ENCODE results near the gene RNF17.

RNF17 gene

DNA sequence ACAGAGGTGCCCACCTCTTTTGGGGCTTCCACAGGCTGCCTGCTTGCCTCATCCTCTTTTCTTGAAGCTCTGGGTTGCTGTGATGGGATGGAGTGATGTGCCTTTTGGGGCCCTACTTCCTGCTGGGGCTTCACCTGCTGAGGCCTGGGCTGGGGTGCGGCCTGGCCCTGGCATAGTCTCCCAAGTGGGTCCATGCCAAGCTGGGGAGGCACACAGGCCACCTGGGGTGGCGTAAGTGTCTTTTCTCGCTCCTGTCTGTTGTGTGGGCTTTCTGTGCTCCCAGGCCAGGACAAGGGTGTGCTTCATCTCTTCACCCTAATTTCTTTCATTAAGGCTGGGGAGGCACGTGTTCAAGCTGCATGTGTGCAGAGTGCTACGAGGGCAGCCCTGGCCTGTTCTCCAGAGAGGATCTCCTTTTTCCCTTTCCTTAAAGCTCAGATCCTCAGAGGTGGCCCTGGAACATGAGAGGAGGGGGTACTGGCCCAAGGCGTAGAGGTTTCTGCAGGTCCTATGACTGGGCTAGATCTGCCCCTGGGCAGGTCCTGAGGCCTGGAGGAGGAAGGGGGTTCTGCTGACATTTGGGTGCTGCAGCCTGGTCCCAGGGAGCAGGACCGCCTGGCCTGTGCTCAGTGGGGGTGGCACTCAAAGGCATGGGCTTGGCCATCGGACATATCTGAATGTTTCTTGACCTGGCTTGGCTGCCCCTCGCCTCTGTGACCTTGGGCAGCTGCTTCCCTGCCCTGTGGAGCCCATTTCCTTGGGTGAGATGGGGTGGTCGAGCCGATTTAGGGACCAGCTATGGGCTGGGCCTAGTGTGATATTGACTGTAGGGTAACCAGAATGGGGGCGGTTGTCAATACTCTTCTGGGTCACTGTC, 23.7 kb upstream of the RNF17 start:
- Histone ChIP-seq H4K20me1 (ENCODE audit: insufficient read depth, low read length) (no peaks in the 10 kb centered on the region), H3K79me2 (ENCODE audit: low read length) (no peaks in the 10 kb centered on the region), H3K4me1 (ENCODE audit: low read length) (no peaks in the 10 kb centered on the region), H3K4me3 (ENCODE audit: low read length) (no peak overlapping the region), H3K9me3 (replicated peaks; ENCODE audit: insufficient read depth, low read length) (no peaks in the 10 kb centered on the region), H3K9ac (ENCODE audit: low read length) (no peak overlapping the region), H3K9me2 (replicated peaks; ENCODE audit: insufficient read depth, low read length) (no peaks in the 10 kb centered on the region), H3K27me3 (replicated peaks; ENCODE audit: insufficient read depth, low read length) (no peaks in the 10 kb centered on the region), H3K4me2 (ENCODE audit: low read depth, low read length) (no peak overlapping the region), H3K27ac (ENCODE audit: low read length) (no peak overlapping the region), H3K36me3 (replicated peaks; ENCODE audit: insufficient read depth, low read length) (no peaks in the 10 kb centered on the region), H2AFZ (ENCODE audit: low read length) (no peak overlapping the region), H3F3A (ENCODE audit: insufficient read depth, low read length) (no peaks in the 10 kb centered on the region)
- TF ChIP-seq EZH2phosphoT487 (IDR thresholded peaks at IDR 0.05; ENCODE audit: low read length) (no peak), EZH2 (optimal IDR thresholded peaks at IDR 0.05; ENCODE audit: low read depth, low read length) (no peak)
- TF ChIP-seq, protein P1, sequence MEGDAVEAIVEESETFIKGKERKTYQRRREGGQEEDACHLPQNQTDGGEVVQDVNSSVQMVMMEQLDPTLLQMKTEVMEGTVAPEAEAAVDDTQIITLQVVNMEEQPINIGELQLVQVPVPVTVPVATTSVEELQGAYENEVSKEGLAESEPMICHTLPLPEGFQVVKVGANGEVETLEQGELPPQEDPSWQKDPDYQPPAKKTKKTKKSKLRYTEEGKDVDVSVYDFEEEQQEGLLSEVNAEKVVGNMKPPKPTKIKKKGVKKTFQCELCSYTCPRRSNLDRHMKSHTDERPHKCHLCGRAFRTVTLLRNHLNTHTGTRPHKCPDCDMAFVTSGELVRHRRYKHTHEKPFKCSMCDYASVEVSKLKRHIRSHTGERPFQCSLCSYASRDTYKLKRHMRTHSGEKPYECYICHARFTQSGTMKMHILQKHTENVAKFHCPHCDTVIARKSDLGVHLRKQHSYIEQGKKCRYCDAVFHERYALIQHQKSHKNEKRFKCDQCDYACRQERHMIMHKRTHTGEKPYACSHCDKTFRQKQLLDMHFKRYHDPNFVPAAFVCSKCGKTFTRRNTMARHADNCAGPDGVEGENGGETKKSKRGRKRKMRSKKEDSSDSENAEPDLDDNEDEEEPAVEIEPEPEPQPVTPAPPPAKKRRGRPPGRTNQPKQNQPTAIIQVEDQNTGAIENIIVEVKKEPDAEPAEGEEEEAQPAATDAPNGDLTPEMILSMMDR (IDR thresholded peaks at IDR 0.05; ENCODE audit: low read length), result no peak
- DNase-seq, result no peak

DNA sequence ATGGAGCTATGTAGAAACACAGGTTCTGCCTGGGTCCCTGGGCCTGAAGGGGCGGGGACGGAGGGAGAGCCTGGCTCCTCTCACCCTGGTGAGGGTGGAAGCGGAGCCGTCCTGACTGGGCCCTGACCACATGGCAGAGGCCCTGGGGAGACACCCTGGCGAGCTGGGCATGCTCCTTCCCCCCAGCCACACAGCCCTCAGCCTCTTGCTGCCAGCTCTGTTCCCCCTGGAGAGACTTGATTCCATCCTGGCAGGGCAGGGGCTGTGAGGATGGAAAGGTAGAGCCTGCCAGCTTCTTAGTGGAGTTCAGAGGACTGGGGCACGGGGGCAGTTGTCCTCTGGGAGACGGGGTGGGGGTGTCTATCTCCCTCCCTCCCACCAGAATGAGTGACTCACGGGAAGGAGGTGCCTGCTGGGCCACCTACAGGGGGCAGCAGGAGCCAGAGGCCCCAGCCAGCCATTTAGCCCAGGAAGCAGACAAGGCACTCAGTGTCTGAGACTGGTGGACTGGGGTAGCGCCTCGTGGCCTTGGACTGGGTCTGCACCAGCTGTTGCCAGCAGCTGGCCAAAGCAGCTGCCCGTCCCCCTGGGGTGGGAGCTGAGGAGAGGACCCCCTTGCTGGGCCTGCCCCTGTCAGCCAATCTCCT, 22.8 kb upstream of the RNF17 start:
- H3K9ac ChIP-seq (ENCODE audit: low read length), result no peak overlapping the region

DNA sequence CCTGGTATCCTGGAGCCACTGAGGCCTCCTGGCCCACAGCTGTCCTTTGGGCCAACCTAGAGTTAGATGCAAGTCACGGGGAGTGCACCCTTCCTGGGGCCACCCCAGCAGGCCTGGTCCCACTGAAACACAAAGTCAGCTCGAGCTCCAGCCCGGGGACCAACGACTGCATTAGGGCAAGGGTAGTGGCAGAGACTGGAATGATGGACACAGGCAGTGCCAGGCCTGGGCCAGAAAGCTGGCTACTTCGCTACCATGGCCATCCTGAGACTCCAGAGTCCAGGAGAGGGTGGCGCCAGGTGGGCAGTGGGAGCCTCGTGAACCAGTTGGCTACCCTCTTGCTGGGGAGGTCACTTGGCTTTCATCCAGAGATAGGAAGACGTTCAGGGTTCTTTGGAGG, 22.2 kb upstream of the RNF17 start:
- Histone ChIP-seq H3K4me1 (ENCODE audit: low read length) (no peaks in the 10 kb centered on the region), H3K4me2 (ENCODE audit: low read depth, low read length) (no peak overlapping the region), H3K27ac (ENCODE audit: low read length) (no peak overlapping the region), H3K79me2 (ENCODE audit: low read length) (no peaks in the 10 kb centered on the region), H3K9me2 (replicated peaks; ENCODE audit: insufficient read depth, low read length) (no peaks in the 10 kb centered on the region), H3K36me3 (replicated peaks; ENCODE audit: insufficient read depth, low read length) (no peaks in the 10 kb centered on the region), H3K27me3 (replicated peaks; ENCODE audit: insufficient read depth, low read length) (no peaks in the 10 kb centered on the region), H3K9me3 (replicated peaks; ENCODE audit: insufficient read depth, low read length) (no peaks in the 10 kb centered on the region), H3K4me3 (ENCODE audit: low read length) (no peak overlapping the region), H2AFZ (ENCODE audit: low read length) (no peak overlapping the region), H3F3A (ENCODE audit: insufficient read depth, low read length) (no peaks in the 10 kb centered on the region), H3K9ac (ENCODE audit: low read length) (no peak overlapping the region), H4K20me1 (ENCODE audit: insufficient read depth, low read length) (no peaks in the 10 kb centered on the region)
- TF ChIP-seq EZH2 (optimal IDR thresholded peaks at IDR 0.05; ENCODE audit: low read depth, low read length), result no peak
- TF ChIP-seq, protein P1 (IDR thresholded peaks at IDR 0.05; ENCODE audit: low read length), result no peak
- no peak for TF ChIP-seq EZH2phosphoT487 (IDR thresholded peaks at IDR 0.05; ENCODE audit: low read length)
- no peak for DNase-seq

More for the DNA sequence above, 22.8 kb upstream of the RNF17 start:
- Histone ChIP-seq H4K20me1 (ENCODE audit: insufficient read depth, low read length) (no peaks in the 10 kb centered on the region), H3K27ac (ENCODE audit: low read length) (no peak overlapping the region), H3K4me3 (ENCODE audit: low read length) (no peak overlapping the region), H3K27me3 (replicated peaks; ENCODE audit: insufficient read depth, low read length) (no peaks in the 10 kb centered on the region), H3F3A (ENCODE audit: insufficient read depth, low read length) (no peaks in the 10 kb centered on the region), H2AFZ (ENCODE audit: low read length) (no peak overlapping the region), H3K4me1 (ENCODE audit: low read length) (no peaks in the 10 kb centered on the region), H3K36me3 (replicated peaks; ENCODE audit: insufficient read depth, low read length) (no peaks in the 10 kb centered on the region), H3K9me2 (replicated peaks; ENCODE audit: insufficient read depth, low read length) (no peaks in the 10 kb centered on the region), H3K9me3 (replicated peaks; ENCODE audit: insufficient read depth, low read length) (no peaks in the 10 kb centered on the region), H3K4me2 (ENCODE audit: low read depth, low read length) (no peak overlapping the region), H3K79me2 (ENCODE audit: low read length) (no peaks in the 10 kb centered on the region)
- DNase-seq, result no peak
- TF ChIP-seq EZH2phosphoT487 (IDR thresholded peaks at IDR 0.05; ENCODE audit: low read length), result no peak
- TF ChIP-seq, protein P1 (IDR thresholded peaks at IDR 0.05; ENCODE audit: low read length), result peak; percentile 28

Data from MM.1S (cell line).